SK-N-SH (cell line): ENCODE measurements around the gene BEX4. TPM values are rescaled to one million over a fixed set of nuclear protein-coding genes. Genes with fewer than 3 reads are reported as not detected.

Experiments used
- CTCF ChIA-PET: fragments of 300-600, 350-600 bp; formaldehyde crosslinking; extraction: SDS; loops from one replicate; lab custom pipeline; 2021; lab: Yijun Ruan, JAX
- POLR2A ChIA-PET: fragments of 350-600 bp; sonication (Branson Sonifier 250); formaldehyde crosslinking; extraction: SDS; loops from one replicate; lab custom pipeline; 2020; ENCODE audit warnings: antibody characterized with exemption, inconsistent platforms; lab: Yijun Ruan, JAX
- DNase-seq: peaks from one replicate; pipeline ENCODE4 v3.0.0; 2012
- H2AFZ ChIP-seq: fragments of 200-600 bp; sonication (generic); 2 replicates; pipeline ENCODE4 v1.8.1; 2016; ENCODE audit warnings: antibody characterized with exemption, mild to moderate bottlenecking, low read depth
- H3F3A ChIP-seq: fragments of 200-600 bp; sonication (generic); replicated peaks from 2 replicates; pipeline ENCODE3; 2016; ENCODE audit warnings: antibody characterized with exemption, mild to moderate bottlenecking; ENCODE audit not compliant: insufficient read depth
- H3K27ac ChIP-seq, 2 experiments: fragments of 200-500 bp in 1 of 2; fragments of 200-600 bp in 1 of 2; sonication (Bioruptor generic) in 1 of 2; sonication (generic), shearing (Covaris generic) in 1 of 2; 2 replicates each; pipeline versions ENCODE4 v1.5.1 to v1.6.1; 2014 to 2016; ENCODE audit warnings: low read depth in 2 of 2, inconsistent platforms in 1 of 2, low read length in 1 of 2, mild to moderate bottlenecking in 1 of 2, mixed read lengths in 1 of 2
- H3K27me3 ChIP-seq: fragments of 200-600 bp; sonication (generic), shearing (Covaris generic); 2 replicates; pipeline ENCODE4 v1.6.1; 2016; ENCODE audit warnings: mixed run types; ENCODE audit not compliant: insufficient read depth
- H3K36me3 ChIP-seq, 2 experiments: fragments of 200-500 bp in 1 of 2; fragments of 200-600 bp in 1 of 2; sonication (Bioruptor generic) in 1 of 2; sonication (generic) in 1 of 2; replicated peaks in 1 of 2; 2 replicates each; pipeline versions ENCODE3 to v1.5.1; 2014 to 2016; ENCODE audit warnings: low read length in 1 of 2, mild to moderate bottlenecking in 1 of 2; ENCODE audit not compliant: insufficient read depth in 2 of 2, control insufficient read depth in 1 of 2
- H3K4me1 ChIP-seq, 2 experiments: fragments of 200-500 bp in 1 of 2; fragments of 200-600 bp in 1 of 2; sonication (Bioruptor generic) in 1 of 2; sonication (generic), shearing (Covaris generic) in 1 of 2; 2 replicates each; pipeline versions ENCODE4 v1.5.1 to v1.6.1; 2014 to 2016; ENCODE audit warnings: low read depth in 1 of 2, low read length in 1 of 2, mixed run types in 1 of 2; ENCODE audit not compliant: insufficient read depth in 2 of 2, control insufficient read depth in 1 of 2
- H3K4me2 ChIP-seq: fragments of 200-600 bp; sonication (generic), shearing (Covaris generic); 2 replicates; pipeline ENCODE4 v1.6.1; 2017; ENCODE audit warnings: mixed run types
- H3K4me3 ChIP-seq, 2 experiments: fragments of 200-500 bp in 1 of 2; fragments of 200-600 bp in 1 of 2; sonication (Bioruptor generic) in 1 of 2; sonication (generic), shearing (Covaris generic) in 1 of 2; 2 replicates each; pipeline versions ENCODE4 v1.5.1 to v1.8.1; 2014 to 2016; ENCODE audit warnings: low read depth in 2 of 2, inconsistent platforms in 1 of 2, low read length in 1 of 2, mild to moderate bottlenecking in 1 of 2, mixed read lengths in 1 of 2, moderate library complexity in 1 of 2
- H3K79me2 ChIP-seq: fragments of 200-600 bp; sonication (generic); 2 replicates; pipeline ENCODE4 v1.8.1; 2017; ENCODE audit warnings: mild to moderate bottlenecking; ENCODE audit not compliant: insufficient read depth
- H3K9ac ChIP-seq: fragments of 200-600 bp; sonication (generic); 2 replicates; pipeline ENCODE4 v1.6.1; 2017; ENCODE audit warnings: mixed run types
- H3K9me2 ChIP-seq: fragments of 200-600 bp; sonication (generic); 2 replicates; pipeline ENCODE4 v1.6.1; 2017; ENCODE audit warnings: mixed run types
- H3K9me3 ChIP-seq: fragments of 200-600 bp; sonication (generic); 2 replicates; pipeline ENCODE4 v1.6.1; 2017; ENCODE audit warnings: mixed run types, mild to moderate bottlenecking, moderate library complexity
- H4K20me1 ChIP-seq: fragments of 200-600 bp; sonication (generic); 2 replicates; pipeline ENCODE4 v1.6.1; 2017; ENCODE audit warnings: mild to moderate bottlenecking, mixed run types; ENCODE audit not compliant: insufficient read depth
- ELF1 ChIP-seq: IDR thresholded peaks from 2 replicates; pipeline ENCODE4 v1.4.0; 2012
- FOSL2 ChIP-seq: IDR thresholded peaks from 2 replicates; pipeline ENCODE4 v1.4.0; 2012; ENCODE audit warnings: low read depth, mild to moderate bottlenecking, moderate library complexity, borderline replicate concordance
- MEF2A ChIP-seq: IDR thresholded peaks from 2 replicates; pipeline ENCODE4 v1.4.0; 2012; ENCODE audit warnings: low read depth, borderline replicate concordance
- RAD21 ChIP-seq: IDR thresholded peaks from 2 replicates; pipeline ENCODE4 v1.6.1; 2012; ENCODE audit warnings: mild to moderate bottlenecking, low read length
- TAF1 ChIP-seq: IDR thresholded peaks from 2 replicates; pipeline ENCODE4 v1.6.1; 2012; ENCODE audit warnings: low read depth, mild to moderate bottlenecking, low read length, moderate library complexity, borderline replicate concordance
- YY1 ChIP-seq: IDR thresholded peaks from 2 replicates; pipeline ENCODE4 v1.4.0; 2012; ENCODE audit warnings: low read depth, mild to moderate bottlenecking
- WGBS: methylation state at CpG from one replicate; pipeline ENCODE4 v1.1.6; 2017; ENCODE audit warnings: low lambda C conversion rate; 5-methylcytosine and 5-hydroxymethylcytosine counted together
- polyA plus RNA-seq, 3 experiments: library from polyadenylated mRNA; depleted of rRNA; stranded (reverse); fragments of >200 nt; gene quantifications; 2 replicates each; pipeline ENCODE4 v1.2.3, GENCODE V29; 2012
- TF ChIP-seq, protein P1 (sequence below): fragments of 150-350 bp; IDR thresholded peaks from 2 replicates; pipeline ENCODE4 v1.6.1; 2016; ENCODE audit warnings: mild to moderate bottlenecking, low read depth, low read length
- TF ChIP-seq, protein P2 (sequence below): IDR thresholded peaks from 2 replicates; pipeline ENCODE4 v1.6.1; 2012; ENCODE audit warnings: mild to moderate bottlenecking, low read depth, low read length, moderate library complexity
- TF ChIP-seq, protein P3 (sequence below): fragments of 150-350 bp; IDR thresholded peaks from 2 replicates; pipeline ENCODE4 v1.6.1; 2017; ENCODE audit warnings: antibody characterized with exemption, low read length, low read depth, borderline replicate concordance

Gene BEX4
- polyA plus RNA-seq, 1 of the 3 experiments (the other 2 are of a cell fraction) = 95.7 TPM

DNA sequence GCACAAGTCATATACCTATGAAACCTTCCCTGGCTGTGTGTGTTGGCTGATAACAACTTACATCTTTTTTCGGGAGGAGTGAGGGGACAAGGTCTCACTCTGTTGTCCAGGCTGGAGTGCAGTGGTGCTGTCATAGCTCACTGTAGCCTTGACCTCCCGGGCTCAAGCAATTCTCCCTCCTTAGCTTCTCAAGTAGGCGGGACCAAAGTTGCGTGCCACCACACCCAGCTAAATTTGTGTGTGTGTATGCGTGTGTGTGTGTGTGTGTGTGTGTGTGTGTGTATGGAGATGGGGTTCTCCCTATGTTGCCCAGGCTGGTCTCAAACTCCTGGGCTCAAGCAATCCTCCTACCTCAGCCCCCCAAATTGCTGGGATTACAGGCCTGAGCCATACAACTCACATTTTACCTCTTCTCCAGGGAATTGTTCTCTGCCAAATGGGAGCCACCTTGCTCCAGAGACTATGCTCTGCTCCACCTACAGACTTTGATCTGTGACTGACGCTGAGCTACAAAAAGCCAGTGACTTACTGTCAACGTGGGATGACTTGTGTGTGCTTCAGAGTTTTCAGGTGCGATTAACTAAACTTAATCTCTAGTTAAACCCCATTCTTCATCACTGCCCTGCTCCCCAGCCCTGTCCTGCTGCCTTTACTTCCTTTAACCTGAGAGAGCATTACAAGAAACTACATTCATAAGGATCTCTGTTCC lies 2.0 kb upstream of the BEX4 start:
- ChIA-PET CTCF (interaction anchor here (3.3 kb wide), 1 partner anchor 17 kb away, joined by 21 read pairs; no protein-coding TSS in a partner anchor), POLR2A (no interaction called here)
- H3K36me3 ChIP-seq = peaks cover 6 to 9% of the 10 kb centered on the region in 2 experiments
- no peaks in the 10 kb centered on the region for H3K9me2 ChIP-seq
- H3K4me1 ChIP-seq = no peaks in the 10 kb centered on the region; a peak in 1 of 4 replicates
- no peaks in the 10 kb centered on the region for H3F3A ChIP-seq
- no peak overlapping the region for H3K4me3 ChIP-seq
- H2AFZ ChIP-seq = no peak overlapping the region
- no peaks in the 10 kb centered on the region for H4K20me1 ChIP-seq
- no peaks in the 10 kb centered on the region for H3K79me2 ChIP-seq
- 56% methylated on average over 8 of the region's 8 CpGs for WGBS
- no peak for TF ChIP-seq RAD21
- no peak for TF ChIP-seq YY1
- TF ChIP-seq, protein P1, sequence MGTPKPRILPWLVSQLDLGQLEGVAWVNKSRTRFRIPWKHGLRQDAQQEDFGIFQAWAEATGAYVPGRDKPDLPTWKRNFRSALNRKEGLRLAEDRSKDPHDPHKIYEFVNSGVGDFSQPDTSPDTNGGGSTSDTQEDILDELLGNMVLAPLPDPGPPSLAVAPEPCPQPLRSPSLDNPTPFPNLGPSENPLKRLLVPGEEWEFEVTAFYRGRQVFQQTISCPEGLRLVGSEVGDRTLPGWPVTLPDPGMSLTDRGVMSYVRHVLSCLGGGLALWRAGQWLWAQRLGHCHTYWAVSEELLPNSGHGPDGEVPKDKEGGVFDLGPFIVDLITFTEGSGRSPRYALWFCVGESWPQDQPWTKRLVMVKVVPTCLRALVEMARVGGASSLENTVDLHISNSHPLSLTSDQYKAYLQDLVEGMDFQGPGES = no peak
- no peak for TF ChIP-seq TAF1
- TF ChIP-seq ELF1 = no peak
- TF ChIP-seq MEF2A = no peak
- no peak for TF ChIP-seq FOSL2
- TF ChIP-seq, protein P2, sequence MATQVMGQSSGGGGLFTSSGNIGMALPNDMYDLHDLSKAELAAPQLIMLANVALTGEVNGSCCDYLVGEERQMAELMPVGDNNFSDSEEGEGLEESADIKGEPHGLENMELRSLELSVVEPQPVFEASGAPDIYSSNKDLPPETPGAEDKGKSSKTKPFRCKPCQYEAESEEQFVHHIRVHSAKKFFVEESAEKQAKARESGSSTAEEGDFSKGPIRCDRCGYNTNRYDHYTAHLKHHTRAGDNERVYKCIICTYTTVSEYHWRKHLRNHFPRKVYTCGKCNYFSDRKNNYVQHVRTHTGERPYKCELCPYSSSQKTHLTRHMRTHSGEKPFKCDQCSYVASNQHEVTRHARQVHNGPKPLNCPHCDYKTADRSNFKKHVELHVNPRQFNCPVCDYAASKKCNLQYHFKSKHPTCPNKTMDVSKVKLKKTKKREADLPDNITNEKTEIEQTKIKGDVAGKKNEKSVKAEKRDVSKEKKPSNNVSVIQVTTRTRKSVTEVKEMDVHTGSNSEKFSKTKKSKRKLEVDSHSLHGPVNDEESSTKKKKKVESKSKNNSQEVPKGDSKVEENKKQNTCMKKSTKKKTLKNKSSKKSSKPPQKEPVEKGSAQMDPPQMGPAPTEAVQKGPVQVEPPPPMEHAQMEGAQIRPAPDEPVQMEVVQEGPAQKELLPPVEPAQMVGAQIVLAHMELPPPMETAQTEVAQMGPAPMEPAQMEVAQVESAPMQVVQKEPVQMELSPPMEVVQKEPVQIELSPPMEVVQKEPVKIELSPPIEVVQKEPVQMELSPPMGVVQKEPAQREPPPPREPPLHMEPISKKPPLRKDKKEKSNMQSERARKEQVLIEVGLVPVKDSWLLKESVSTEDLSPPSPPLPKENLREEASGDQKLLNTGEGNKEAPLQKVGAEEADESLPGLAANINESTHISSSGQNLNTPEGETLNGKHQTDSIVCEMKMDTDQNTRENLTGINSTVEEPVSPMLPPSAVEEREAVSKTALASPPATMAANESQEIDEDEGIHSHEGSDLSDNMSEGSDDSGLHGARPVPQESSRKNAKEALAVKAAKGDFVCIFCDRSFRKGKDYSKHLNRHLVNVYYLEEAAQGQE = no peak
- TF ChIP-seq, protein P3, sequence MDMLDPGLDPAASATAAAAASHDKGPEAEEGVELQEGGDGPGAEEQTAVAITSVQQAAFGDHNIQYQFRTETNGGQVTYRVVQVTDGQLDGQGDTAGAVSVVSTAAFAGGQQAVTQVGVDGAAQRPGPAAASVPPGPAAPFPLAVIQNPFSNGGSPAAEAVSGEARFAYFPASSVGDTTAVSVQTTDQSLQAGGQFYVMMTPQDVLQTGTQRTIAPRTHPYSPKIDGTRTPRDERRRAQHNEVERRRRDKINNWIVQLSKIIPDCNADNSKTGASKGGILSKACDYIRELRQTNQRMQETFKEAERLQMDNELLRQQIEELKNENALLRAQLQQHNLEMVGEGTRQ = no peak
- TF ChIP-seq, all 33 proteins: peak for 0
- no peaks in the 10 kb centered on the region; the same call in 1 of the 2 replicates for H3K27me3 ChIP-seq
- H3K4me2 ChIP-seq = no peak overlapping the region
- no peak for DNase-seq
- no peaks in the 10 kb centered on the region for H3K9me3 ChIP-seq
- H3K9ac ChIP-seq = no peak overlapping the region
- H3K27ac ChIP-seq = no peak overlapping the region
